Activated naive CD4-positive, alpha-beta T cell (primary cell): ENCODE measurements around the gene PRSS27.
A peak's percentile ranks its signal among the peaks of the same experiment; 100 is the strongest.

ENCODE experiments used
- DNase-seq, 4 experiments: peaks; one replicate each; lab custom pipeline; 2025; lab: John Stamatoyannopoulos, UW

PRSS27 gene

DNA sequence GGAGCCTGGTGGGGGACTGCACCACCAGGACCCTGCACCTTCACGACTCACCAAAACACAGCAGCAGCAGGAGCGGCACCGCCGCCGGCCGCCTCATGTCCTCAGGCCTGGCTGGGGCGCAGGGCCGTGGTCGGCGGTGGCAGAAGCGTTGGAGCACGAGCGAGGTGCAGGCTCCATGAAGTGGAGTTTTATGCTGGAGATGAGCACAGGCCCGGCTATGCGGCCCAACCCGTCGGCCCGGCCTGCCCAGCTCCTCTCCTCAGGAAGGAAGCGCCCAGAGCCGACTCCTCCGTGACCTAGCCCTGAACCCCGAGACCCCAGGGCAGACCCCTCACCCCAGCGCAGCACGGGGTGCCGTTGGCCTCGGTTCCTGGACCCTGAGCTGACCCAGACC is at the start of gene PRSS27:
TSS of gene PRSS27 (minus strand) at position 161 of the 394 bp plus-strand sequence. CDS start at position 97, 64 bp downstream.
- no peak for DNase-seq

DNA sequence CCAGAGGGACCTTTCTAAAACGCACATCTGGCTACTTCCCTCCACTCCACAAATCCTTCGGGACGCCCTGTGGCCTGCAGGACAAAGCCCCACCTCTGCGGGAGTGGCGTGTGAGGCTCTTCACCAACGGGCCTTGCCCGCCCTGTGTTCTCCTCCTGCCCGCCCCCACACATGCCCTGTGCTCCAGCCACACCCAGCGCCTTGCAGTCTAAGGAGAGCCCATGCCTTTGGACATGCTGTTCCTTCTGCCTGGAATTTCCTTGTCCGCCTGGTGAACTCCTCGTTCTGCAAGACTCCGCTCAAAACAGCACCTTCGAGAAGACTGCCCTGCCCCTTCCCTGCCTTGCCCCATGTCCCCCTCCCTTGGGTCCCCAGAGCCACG is 49.6 kb upstream of the PRSS27 start:
- DNase-seq = no peak

DNA sequence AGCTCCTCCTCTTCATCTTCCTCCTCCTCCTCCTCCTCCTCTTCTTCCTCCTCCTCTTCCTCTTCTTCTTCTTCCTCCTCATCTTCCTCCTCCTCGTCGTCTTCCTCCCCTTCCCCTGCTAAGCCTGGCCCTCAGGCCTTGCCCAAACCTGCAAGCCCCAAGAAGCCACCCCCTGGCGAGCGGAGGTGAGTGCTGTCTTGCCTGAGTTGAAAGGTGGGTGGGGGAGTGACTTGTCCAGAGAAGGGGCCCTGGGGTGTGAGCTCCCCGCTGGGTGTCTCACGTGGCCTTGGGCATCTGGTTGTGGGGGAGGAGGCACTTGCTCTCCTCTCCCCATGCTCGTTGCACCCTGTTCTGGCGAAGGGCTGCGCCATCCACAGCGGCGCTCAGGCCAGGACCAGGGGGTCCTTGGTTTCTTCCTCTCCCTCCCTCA is 49.1 kb upstream of the PRSS27 start:
- no peak for DNase-seq

DNA sequence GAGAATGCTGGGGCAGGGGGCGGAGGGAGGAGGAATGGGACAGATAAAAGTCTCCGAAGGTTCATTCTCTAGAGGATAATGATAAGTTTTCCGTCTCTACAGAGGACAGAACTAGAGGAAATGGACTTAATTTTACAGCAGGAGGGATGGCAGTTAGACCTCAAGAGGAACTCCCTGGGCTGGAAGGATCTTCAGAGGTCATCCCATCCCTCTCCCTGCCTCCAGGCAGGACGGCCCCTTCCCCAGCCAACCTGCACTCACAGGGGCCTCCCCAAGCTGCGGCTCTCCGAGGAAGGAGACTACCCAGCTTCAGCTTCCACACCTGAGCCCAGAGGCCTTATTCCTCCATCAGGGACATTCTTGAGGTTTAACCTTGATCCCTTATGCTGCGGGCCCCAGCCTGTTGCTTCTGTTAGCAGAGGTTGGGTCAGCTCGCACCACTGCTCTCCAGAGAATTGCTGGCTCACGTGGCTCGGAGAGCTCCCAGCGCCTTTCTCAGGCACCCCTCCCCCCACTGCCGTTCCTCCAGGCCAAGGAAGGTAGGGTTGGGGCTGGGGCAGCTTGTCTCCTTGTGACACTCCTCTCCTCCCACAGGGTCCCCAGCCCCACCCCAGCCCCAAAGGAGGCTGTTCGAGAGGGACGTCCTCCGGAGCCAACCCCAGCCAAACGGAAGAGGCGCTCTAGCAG is 48.5 kb upstream of the PRSS27 start:
- DNase-seq = no peak

DNA sequence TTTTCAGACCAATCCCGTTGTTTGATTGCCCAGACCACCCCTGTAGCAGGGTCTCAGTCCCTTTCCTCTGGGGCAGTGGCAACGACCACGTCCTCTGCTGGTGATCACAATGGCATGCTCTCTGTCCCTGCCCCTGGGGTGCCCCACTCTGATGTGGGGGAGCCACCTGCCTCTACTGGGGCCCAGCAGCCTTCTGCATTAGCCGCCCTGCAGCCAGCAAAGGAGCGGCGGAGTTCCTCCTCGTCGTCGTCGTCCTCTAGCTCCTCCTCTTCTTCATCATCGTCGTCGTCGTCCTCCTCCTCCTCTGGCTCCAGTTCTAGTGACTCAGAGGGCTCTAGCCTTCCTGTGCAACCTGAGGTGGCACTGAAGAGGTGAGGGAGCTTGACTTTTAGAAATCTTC is 47.9 kb upstream of the PRSS27 start:
- DNase-seq = no peak

DNA sequence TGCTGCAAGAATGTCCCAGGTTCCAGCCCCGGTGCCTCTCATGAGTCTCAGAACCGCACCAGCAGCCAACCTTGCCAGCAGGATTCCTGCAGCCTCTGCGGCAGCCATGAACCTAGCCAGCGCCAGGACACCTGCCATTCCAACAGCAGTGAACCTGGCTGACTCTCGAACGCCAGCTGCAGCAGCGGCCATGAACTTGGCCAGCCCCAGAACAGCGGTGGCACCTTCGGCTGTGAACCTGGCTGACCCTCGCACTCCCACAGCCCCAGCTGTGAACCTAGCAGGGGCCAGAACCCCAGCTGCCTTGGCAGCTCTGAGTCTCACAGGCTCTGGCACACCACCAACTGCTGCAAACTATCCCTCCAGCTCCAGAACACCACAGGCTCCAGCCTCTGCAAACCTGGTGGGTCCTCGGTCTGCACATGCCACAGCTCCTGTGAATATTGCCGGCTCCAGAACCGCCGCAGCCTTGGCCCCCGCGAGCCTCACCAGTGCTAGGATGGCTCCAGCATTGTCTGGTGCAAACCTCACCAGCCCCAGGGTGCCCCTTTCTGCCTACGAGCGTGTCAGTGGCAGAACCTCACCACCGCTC is 47.2 kb upstream of the PRSS27 start:
- no peak for DNase-seq

DNA sequence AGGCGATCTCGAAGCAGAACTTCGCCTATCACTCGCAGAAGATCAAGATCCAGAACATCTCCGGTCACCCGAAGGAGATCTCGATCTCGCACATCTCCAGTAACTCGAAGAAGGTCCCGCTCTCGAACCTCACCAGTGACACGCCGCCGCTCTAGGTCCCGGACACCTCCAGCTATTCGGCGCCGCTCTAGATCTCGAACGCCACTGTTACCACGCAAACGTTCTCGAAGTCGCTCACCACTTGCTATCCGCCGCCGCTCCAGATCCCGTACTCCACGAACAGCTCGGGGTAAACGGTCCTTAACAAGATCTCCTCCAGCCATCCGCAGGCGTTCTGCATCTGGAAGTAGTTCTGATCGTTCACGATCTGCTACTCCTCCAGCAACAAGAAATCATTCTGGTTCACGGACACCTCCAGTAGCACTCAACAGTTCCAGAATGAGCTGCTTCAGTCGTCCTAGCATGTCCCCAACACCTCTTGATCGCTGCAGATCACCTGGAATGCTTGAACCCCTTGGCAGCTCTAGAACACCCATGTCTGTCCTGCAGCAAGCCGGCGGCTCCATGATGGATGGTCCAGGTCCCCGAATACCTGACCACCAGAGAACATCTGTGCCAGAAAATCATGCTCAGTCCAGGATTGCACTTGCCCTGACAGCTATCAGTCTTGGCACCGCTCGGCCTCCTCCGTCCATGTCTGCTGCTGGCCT is 46.6 kb upstream of the PRSS27 start:
- DNase-seq = no peak

DNA sequence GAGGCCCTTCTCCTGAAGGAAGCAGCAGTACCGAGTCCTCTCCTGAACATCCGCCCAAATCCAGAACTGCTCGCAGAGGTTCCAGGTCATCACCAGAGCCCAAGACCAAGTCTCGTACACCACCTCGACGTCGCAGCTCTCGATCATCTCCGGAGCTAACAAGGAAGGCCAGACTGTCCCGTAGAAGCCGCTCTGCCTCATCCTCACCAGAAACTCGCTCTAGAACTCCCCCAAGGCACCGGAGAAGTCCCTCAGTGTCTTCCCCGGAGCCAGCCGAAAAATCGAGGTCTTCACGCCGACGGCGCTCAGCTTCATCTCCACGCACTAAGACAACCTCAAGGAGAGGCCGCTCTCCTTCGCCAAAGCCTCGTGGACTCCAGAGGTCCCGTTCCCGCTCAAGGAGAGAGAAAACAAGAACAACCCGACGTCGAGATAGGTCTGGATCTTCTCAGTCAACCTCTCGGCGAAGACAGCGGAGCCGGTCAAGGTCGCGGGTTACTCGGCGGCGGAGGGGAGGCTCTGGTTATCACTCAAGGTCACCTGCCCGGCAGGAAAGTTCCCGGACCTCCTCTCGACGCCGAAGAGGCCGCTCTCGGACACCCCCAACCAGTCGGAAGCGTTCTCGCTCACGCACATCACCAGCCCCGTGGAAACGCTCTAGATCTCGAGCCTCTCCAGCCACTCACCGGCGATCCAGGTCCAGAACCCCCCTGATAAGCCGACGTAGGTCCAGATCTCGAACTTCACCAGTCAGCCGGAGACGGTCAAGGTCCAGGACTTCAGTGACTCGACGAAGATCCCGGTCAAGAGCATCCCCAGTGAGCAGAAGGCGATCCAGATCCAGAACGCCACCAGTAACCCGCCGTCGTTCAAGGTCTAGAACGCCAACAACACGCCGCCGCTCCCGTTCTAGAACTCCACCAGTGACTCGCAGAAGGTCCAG is 45.7 kb upstream of the PRSS27 start:
- DNase-seq = no peak

DNA sequence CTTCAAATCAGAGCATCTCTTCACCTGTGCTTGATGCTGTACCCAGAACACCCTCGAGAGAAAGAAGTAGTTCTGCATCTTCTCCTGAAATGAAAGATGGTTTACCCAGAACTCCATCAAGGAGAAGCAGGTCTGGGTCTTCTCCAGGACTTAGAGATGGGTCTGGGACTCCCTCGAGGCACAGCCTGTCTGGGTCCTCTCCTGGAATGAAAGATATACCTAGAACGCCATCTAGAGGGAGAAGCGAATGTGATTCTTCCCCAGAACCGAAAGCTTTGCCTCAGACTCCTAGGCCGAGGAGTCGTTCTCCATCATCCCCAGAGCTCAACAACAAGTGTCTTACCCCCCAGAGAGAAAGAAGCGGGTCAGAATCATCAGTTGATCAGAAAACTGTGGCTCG is 44.7 kb upstream of the PRSS27 start:
- no peak for DNase-seq

DNA sequence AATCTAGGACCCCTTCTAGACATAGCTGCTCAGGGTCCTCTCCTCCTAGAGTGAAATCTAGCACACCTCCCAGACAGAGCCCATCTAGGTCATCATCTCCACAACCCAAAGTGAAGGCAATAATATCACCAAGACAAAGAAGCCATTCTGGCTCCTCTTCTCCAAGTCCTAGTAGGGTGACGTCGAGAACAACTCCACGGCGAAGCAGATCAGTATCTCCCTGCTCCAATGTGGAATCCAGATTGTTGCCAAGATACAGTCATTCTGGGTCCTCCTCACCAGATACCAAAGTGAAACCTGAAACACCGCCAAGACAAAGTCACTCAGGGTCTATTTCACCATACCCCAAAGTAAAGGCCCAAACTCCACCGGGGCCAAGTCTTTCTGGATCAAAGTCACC is 43.1 kb upstream of the PRSS27 start:
- no peak for DNase-seq

DNA sequence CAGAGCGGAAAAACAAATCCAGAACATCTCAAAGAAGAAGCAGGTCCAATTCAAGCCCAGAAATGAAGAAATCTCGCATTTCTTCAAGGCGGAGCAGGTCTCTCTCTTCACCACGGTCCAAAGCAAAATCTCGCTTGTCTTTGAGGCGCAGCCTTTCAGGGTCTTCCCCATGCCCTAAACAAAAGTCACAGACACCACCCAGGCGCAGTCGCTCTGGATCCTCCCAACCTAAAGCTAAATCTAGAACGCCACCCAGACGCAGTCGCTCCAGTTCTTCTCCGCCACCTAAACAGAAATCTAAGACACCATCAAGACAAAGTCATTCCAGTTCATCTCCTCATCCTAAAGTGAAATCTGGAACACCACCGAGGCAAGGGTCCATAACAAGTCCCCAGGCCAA is 42.7 kb upstream of the PRSS27 start:
- DNase-seq = no peak

DNA sequence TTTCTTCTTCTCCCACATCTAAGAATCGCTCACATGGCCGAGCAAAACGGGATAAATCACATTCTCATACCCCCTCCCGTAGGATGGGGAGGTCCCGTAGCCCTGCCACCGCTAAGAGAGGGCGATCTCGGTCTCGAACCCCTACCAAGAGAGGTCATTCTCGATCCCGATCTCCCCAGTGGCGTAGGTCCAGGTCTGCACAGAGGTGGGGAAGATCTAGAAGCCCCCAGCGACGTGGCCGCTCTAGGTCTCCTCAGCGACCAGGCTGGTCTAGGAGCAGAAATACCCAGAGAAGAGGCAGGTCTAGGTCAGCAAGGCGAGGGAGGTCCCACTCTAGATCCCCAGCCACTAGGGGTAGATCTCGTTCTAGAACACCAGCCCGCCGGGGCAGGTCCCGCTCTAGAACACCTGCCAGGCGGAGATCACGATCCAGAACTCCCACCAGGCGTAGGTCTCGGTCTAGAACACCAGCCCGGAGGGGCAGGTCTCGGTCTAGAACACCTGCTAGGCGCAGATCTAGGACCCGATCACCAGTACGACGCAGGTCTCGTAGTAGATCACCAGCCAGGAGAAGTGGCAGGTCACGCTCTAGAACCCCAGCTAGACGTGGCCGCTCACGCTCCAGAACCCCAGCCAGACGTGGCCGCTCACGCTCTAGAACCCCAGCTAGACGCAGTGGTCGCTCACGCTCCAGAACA is 42.0 kb upstream of the PRSS27 start:
- DNase-seq = no peak

DNA sequence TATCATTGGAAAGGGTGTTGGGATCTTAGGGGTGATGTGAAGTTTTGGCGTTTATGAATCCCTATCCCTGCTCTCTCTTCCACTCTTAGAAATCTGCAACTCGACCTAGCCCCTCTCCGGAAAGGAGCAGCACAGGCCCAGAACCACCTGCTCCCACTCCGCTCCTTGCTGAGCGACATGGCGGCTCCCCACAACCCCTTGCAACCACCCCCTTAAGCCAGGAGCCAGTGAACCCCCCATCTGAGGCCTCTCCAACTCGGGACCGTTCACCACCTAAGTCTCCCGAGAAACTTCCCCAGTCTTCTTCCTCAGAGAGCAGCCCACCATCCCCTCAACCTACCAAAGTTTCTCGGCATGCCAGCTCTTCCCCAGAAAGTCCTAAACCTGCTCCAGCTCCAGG is 41.4 kb upstream of the PRSS27 start:
- DNase-seq = no peak

DNA sequence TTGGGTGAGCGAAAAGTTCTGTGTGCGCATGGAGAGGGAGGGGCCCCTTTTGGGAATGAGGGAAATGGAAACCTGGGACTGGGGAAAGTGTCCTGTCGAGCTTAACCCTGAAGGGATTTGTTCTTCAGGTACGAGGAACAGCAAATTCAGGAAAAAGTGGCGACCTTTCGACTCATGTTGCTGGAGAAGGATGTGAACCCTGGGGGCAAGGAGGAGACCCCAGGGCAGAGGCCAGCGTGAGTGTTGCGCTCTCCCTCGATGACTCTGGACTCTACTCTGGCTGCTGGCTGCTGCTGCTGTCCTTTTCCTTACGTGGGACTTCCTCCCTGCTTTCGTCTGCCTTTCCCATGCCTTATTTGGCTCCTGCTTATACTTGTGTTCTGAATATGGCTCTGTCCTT is 37.3 kb upstream of the PRSS27 start:
- no peak for DNase-seq

DNA sequence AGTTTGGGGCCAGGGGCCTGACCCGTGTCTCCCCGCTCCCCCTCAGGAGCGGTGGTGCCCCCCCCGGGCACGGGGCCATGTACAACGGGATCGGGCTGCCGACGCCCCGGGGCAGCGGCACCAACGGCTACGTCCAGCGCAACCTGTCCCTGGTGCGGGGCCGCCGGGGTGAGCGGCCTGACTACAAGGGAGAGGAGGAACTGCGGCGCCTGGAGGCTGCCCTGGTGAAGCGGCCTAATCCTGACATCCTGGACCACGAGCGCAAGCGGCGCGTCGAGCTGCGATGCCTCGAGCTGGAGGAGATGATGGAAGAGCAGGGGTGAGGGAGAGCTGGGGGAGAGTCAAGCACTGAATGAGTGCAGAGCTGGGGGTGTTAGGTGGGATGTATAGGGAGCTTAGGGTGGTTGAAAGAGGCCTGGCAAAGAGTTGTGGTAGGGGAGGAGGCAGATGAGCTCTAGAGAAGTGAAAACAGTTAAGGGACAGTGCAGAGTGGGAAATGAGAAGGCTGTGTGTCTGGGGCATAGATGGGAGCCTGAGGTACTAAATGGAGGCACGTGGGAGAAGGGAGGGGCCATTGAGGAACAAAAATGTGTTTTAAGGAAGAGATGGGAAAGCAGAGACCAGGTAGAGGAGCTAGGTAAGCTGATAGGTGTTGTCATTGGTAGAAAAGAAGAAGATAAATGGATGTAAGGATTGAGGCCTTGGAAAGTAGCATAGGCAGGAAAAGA is 36.4 kb upstream of the PRSS27 start:
- DNase-seq = no peak

DNA sequence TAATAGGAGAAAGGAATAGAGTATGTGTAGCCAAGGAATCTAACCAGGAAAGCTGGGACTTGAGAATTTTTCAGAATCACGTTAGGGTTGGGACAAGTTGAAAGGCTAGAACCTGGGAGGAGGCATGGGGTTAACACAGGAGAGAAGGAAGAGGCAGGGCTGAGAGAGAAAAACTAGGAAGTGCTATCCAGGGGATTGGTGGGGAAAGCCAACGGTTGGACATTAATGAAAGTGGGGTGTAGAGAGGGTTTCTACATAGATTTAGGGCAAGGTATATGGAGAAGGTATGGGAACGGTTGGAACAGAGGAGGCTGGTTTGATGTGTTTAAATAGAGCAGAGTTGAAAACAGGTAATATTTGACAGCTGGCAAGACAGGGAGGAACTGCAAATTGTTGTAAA is 35.1 kb upstream of the PRSS27 start:
- DNase-seq = no peak

DNA sequence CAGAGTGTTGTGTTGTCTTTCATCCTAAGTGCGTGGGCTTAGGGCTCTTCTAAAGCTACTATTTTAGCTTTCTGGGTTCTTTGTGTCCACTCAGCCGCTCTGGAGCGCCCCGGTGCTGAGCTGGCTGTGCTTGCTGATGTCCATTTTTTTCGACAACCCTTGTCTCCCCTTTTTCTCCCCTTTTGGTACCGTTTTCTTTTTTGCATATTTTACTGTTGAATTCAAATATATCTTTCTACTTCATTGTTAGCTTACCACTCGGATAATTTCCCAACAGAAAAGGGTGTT is 33.7 kb upstream of the PRSS27 start:
- no peak for DNase-seq

DNA sequence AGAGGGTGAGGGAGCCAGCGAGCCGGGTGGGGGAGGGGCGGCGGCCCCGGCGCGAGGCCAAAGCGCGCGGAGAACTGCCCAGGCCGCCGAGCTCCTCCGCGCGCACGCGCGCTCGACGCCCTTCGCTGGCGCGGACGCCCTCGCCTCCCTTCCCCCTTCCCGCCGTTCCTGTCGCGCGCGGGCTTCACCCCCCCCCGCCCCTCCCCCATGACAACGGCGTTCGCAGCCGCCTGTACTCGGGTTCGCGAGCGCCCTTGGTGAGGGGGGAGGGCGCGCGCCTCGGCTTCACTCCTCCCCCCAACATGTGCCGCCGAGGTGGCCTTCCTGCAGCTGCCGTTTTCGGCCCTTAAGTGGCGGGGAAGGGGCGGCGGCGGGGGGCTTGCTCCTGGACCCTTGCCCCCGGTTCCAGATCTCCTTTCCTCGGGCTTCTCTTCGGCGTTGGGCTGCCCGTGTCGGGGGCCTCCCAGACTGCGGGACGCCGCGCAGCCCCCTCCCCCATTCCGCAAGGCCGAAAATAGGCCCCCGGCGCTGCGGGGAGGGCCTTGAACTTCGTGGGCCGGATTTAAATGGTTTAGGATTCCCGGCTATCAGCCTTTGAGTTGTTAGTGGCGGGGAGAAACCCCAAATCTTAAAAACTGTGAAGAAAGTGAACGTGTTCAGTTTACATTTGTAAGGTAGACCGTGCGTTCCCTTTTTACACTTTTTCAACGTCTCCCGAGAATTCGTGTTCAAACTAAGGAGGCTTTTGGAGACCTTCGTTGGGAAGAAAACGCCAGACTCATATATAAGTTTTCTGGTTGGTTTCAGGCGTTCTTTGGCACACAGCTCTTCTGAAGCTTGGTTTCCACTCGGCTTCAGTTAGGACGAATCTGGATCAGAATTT is 33.1 kb upstream of the PRSS27 start:
- peak in 2 of 4 experiments; percentile 61 to 69 for DNase-seq

DNA sequence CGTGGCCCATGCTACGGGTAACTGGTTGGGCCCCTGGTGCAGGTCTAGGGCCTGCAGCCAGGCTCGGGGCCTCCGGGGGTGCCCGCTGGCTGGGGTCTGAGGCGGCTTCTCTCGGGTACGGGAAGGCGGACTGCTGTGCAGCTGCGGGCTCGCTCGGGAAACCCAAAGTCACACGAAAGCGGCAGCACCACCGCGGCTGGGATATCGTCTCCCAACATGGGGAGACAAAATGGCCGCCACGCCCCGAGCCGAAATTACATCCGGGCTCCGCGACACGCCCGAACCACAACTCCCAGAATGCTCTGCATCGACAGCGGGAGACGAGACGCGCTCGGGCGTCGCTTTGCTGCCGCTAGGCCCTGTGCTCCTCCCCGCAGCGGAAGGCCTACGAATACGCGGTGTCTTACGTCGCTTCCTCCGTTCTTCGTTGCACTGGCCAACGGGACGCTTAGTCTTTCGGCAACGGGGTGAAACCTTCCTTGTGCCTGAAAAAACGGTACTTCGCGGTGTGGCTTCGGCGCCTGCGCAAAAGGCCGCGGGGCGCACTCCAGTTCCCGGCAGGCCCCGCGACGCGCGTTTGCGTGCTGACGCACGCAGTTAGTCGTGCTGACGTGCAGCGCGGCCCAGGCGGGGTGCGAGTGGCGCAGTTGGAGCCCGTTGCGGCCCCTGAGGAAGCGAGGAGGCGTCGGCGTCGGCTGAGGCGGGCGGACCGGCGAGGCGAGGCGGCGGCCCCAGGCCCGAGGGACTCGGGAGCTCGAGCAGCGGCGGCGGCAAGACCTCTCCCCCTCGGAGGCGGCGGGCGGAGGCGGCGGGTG is 32.2 kb upstream of the PRSS27 start, which contains the start of gene SRRM2:
TSS of gene SRRM2 (plus strand) at position 604 of the 815 bp plus-strand sequence. CDS start 3,727 bp downstream, outside the sequence.
- DNase-seq = peak; percentile 91 to 97 (median 94)
